GM23338 (cell line): ENCODE measurements around the gene MEGF6. TPM values are rescaled to one million over a fixed set of nuclear protein-coding genes. Genes with fewer than 3 reads are reported as not detected.

Experiments
- ATAC-seq: fragments of 200-7000 bp; cut with Tn5 transposase; 3 replicates; pipeline ENCODE4 v1.9.1; 2020
- DNase-seq: peaks from one replicate; pipeline ENCODE4 v3.0.0-alpha.2; 2015; ENCODE audit warnings: low spot score
- H2AFZ ChIP-seq: fragments of 200-600 bp; sonication (generic); 2 replicates; pipeline ENCODE4 v1.8.0; 2016; ENCODE audit warnings: antibody characterized with exemption, mild to moderate bottlenecking, moderate library complexity
- H3F3A ChIP-seq: fragments of 200-600 bp; sonication (generic); replicated peaks from 2 replicates; pipeline ENCODE4 v1.8.0; 2017; ENCODE audit warnings: antibody characterized with exemption, mixed run types, low read depth
- H3K27ac ChIP-seq: fragments of 200-600 bp; sonication (generic); 2 replicates; pipeline ENCODE4 v1.6.1; 2016; ENCODE audit warnings: low read depth
- H3K27me3 ChIP-seq: fragments of 200-600 bp; sonication (generic); 2 replicates; pipeline ENCODE4 v1.8.0; 2016; ENCODE audit warnings: mild to moderate bottlenecking, mixed run types, moderate library complexity; ENCODE audit not compliant: insufficient read depth
- H3K36me3 ChIP-seq: fragments of 200-600 bp; sonication (generic); 2 replicates; pipeline ENCODE4 v1.8.0; 2016; ENCODE audit warnings: mild to moderate bottlenecking; ENCODE audit not compliant: insufficient read depth
- H3K4me1 ChIP-seq: fragments of 200-600 bp; sonication (generic); 2 replicates; pipeline ENCODE4 v1.8.0; 2016; ENCODE audit warnings: mild to moderate bottlenecking, moderate library complexity; ENCODE audit not compliant: insufficient read depth
- H3K4me2 ChIP-seq: fragments of 200-600 bp; sonication (generic); 2 replicates; pipeline ENCODE4 v1.7.1; 2017; ENCODE audit warnings: mixed run types
- H3K4me3 ChIP-seq: fragments of 200-600 bp; sonication (generic); 2 replicates; pipeline ENCODE4 v1.6.1; 2016; ENCODE audit warnings: mixed run types
- H3K79me2 ChIP-seq: fragments of 200-600 bp; sonication (generic); replicated peaks from 2 replicates; pipeline ENCODE4 v1.8.0; 2017; ENCODE audit warnings: mild to moderate bottlenecking; ENCODE audit not compliant: insufficient read depth
- H3K9me2 ChIP-seq: fragments of 200-600 bp; sonication (generic); 2 replicates; pipeline ENCODE4 v1.8.0; 2017; ENCODE audit not compliant: insufficient read depth
- H4K20me1 ChIP-seq: fragments of 200-600 bp; sonication (generic); replicated peaks from 2 replicates; pipeline ENCODE4 v1.8.0; 2017; ENCODE audit warnings: mild to moderate bottlenecking; ENCODE audit not compliant: insufficient read depth
- H3K27ac Mint-ChIP-seq: 2 replicates; pipeline ENCODE4 v1.8.0; 2020; ENCODE audit warnings: inconsistent platforms, mild to moderate bottlenecking, moderate library complexity, mixed read lengths
- H3K27me3 Mint-ChIP-seq: 3 replicates; pipeline ENCODE4 v1.8.0; 2022; ENCODE audit warnings: low read depth, mild to moderate bottlenecking, moderate library complexity, mixed read lengths, inconsistent platforms; ENCODE audit not compliant: insufficient read depth, poor library complexity
- H3K36me3 Mint-ChIP-seq: 3 replicates; pipeline ENCODE4 v1.8.0; 2021; ENCODE audit warnings: low read depth, mild to moderate bottlenecking, inconsistent platforms, moderate library complexity, mixed read lengths
- H3K4me1 Mint-ChIP-seq: 3 replicates; pipeline ENCODE4 v1.8.0; 2020; ENCODE audit warnings: mild to moderate bottlenecking, inconsistent platforms, mixed read lengths
- H3K4me3 Mint-ChIP-seq: 3 replicates; pipeline ENCODE4 v1.8.0; 2021; ENCODE audit warnings: moderate library complexity, mild to moderate bottlenecking, inconsistent platforms, mixed read lengths
- H3K9me3 Mint-ChIP-seq: 3 replicates; pipeline ENCODE4 v1.8.0; 2020; ENCODE audit warnings: moderate library complexity, mild to moderate bottlenecking, inconsistent platforms, mixed read lengths
- EZH2phosphoT487 ChIP-seq: fragments of 200-600 bp; sonication (generic); IDR thresholded peaks from one replicate; pipeline ENCODE4 v1.8.1; 2018; ENCODE audit warnings: antibody characterized with exemption; ENCODE audit not compliant: unreplicated experiment
- JUNB ChIP-seq: IDR thresholded peaks from one replicate; pipeline ENCODE4 v1.6.1; 2016; ENCODE audit warnings: antibody characterized with exemption; ENCODE audit not compliant: unreplicated experiment
- NANOG ChIP-seq: IDR thresholded peaks from 2 replicates; pipeline ENCODE4 v1.6.1; 2016; ENCODE audit warnings: antibody characterized with exemption, borderline replicate concordance
- STAT1 ChIP-seq: IDR thresholded peaks from one replicate; pipeline ENCODE4 v1.6.1; 2016; ENCODE audit warnings: antibody characterized with exemption; ENCODE audit not compliant: unreplicated experiment
- ZNF114 ChIP-seq: fragments of 250-450 bp; sonication (Bioruptor Pico); IDR thresholded peaks from 2 replicates; pipeline ENCODE4 v1.5.0; 2020; ENCODE audit warnings: mild to moderate bottlenecking, moderate library complexity
- ZNF331 ChIP-seq: fragments of 250-450 bp; sonication (Bioruptor Pico); IDR thresholded peaks from 2 replicates; pipeline ENCODE4 v1.5.0; 2020; ENCODE audit warnings: low read depth, mild to moderate bottlenecking, moderate library complexity
- polyA plus RNA-seq: library from polyadenylated mRNA; unstranded; fragments of >200 nt; fragmentation: Nextera tagmentation; extraction: Ambion mirVana; gene quantifications from 2 replicates; pipeline ENCODE4 v1.2.1, GENCODE V29; 2016
- total RNA-seq: library from RNA; depleted of rRNA; stranded (reverse); fragments of >200 nt; shearing (Covaris generic); gene quantifications from 2 replicates; pipeline ENCODE4 v1.2.3, GENCODE V29; 2014
- TF ChIP-seq, protein P1 (sequence below): IDR thresholded peaks from 2 replicates; pipeline ENCODE4 v1.6.1; 2016; ENCODE audit warnings: antibody characterized with exemption
- TF ChIP-seq, protein P2 (sequence below): fragments of 250-450 bp; sonication (Bioruptor Pico); IDR thresholded peaks from 2 replicates; pipeline ENCODE4 v1.5.0; 2020; ENCODE audit warnings: mild to moderate bottlenecking, moderate library complexity
- TF ChIP-seq, protein P3 (sequence below): IDR thresholded peaks from one replicate; pipeline ENCODE4 v1.6.1; 2018; ENCODE audit warnings: antibody characterized with exemption; ENCODE audit not compliant: unreplicated experiment

Gene MEGF6
- total and polyA plus RNA-seq, 2 experiments from 2014 or later: 4.0 to 21.4 TPM

DNA sequence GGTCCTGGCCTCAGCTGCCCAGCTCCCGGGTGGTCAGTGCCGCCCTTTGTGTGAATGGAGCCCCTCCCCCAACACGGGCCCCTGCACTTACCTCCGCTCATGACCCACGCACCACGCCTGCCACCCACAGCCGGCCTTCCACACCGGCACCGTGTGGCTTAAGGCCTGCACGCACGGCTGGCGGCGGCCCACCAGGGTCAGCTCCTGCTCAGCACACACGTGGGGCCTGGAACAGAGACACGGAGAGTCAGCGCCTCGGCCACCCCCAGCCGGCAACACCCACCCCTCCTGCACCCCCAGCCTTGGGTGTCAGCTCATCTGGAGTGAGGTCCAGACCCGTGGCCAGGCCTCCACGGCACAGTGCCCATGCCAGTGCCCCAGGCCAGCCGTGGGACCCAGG is 8.9 kb downstream of the MEGF6 start:
- no peaks in the 10 kb centered on the region; the same call in 2 of the 3 replicates for H3K36me3 Mint-ChIP-seq
- Histone ChIP-seq H3K4me1 (peaks cover 11% of the 10 kb centered on the region; the same call in 1 of the 2 replicates), H3F3A (0 out of 2 replicates have a peak, but pooled peaks cover 2% of the 10 kb centered on the region), H3K36me3 (no peaks in the 10 kb centered on the region), H3K9me2 (no peaks in the 10 kb centered on the region), H3K79me2 (0 out of 2 replicates have a peak, but pooled peaks cover 9% of the 10 kb centered on the region), H3K4me3 (no peak overlapping the region), H3K27ac (no peak overlapping the region), H4K20me1 (no peaks in the 10 kb centered on the region; the same call in 1 of the 2 replicates), H2AFZ (no peak overlapping the region), H3K4me2 (no peak overlapping the region), H3K27me3 (no peaks in the 10 kb centered on the region)
- TF ChIP-seq ZNF331: no peak
- peaks cover 2% of the 10 kb centered on the region for H3K27me3 Mint-ChIP-seq
- ATAC-seq: no peak
- H3K27ac Mint-ChIP-seq: no peak overlapping the region
- peaks cover 12% of the 10 kb centered on the region for H3K4me1 Mint-ChIP-seq
- no peak overlapping the region for H3K4me3 Mint-ChIP-seq
- no peak for DNase-seq
- no peaks in the 10 kb centered on the region for H3K9me3 Mint-ChIP-seq

DNA sequence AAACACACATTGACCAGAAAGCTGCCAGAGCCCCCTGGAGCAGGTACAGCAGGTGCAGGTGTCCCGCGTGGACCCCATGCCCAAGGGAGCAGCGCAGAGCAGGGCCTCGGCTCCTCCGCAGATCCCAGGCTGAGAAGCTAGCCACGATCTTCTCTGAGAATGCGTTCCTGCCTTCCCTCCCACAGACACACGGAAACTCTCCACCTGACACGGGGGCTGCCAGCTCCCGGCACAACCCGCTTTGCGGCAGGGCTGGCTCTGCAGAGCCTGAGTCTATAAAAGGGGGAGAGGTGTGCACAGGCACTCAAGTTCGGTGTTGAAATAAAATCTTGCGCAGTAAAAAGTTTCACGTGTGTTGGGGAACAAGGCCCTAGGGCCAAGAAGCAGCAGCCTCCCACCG is 9.6 kb downstream of the MEGF6 start:
- H3K4me1 ChIP-seq: peaks cover 13% of the 10 kb centered on the region; the same call in 1 of the 2 replicates
- H3K4me3 ChIP-seq: no peak overlapping the region
- Mint-ChIP-seq H3K36me3 (no peaks in the 10 kb centered on the region; the same call in 2 of the 3 replicates), H3K9me3 (no peaks in the 10 kb centered on the region), H3K27ac (no peak overlapping the region), H3K4me1 (peaks cover 16% of the 10 kb centered on the region), H3K4me3 (no peak overlapping the region), H3K27me3 (peaks cover 4% of the 10 kb centered on the region)
- no peaks in the 10 kb centered on the region for H3K27me3 ChIP-seq
- no peaks in the 10 kb centered on the region for H3K9me2 ChIP-seq
- 0 out of 2 replicates have a peak, but pooled peaks cover 3% of the 10 kb centered on the region for H3F3A ChIP-seq
- H3K27ac ChIP-seq: no peak overlapping the region
- no peak for ATAC-seq
- no peaks in the 10 kb centered on the region; the same call in 1 of the 2 replicates for H4K20me1 ChIP-seq
- H2AFZ ChIP-seq: no peak overlapping the region
- H3K36me3 ChIP-seq: no peaks in the 10 kb centered on the region
- DNase-seq: no peak
- no peak overlapping the region for H3K4me2 ChIP-seq
- H3K79me2 ChIP-seq: 0 out of 2 replicates have a peak, but pooled peaks cover 9% of the 10 kb centered on the region
- TF ChIP-seq JUNB: no peak
- no peak for TF ChIP-seq EZH2phosphoT487
- TF ChIP-seq STAT1: no peak
- no peak for TF ChIP-seq ZNF331
- no peak for TF ChIP-seq NANOG
- TF ChIP-seq, protein P1, sequence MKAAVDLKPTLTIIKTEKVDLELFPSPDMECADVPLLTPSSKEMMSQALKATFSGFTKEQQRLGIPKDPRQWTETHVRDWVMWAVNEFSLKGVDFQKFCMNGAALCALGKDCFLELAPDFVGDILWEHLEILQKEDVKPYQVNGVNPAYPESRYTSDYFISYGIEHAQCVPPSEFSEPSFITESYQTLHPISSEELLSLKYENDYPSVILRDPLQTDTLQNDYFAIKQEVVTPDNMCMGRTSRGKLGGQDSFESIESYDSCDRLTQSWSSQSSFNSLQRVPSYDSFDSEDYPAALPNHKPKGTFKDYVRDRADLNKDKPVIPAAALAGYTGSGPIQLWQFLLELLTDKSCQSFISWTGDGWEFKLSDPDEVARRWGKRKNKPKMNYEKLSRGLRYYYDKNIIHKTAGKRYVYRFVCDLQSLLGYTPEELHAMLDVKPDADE: no peak
- TF ChIP-seq, protein P2, sequence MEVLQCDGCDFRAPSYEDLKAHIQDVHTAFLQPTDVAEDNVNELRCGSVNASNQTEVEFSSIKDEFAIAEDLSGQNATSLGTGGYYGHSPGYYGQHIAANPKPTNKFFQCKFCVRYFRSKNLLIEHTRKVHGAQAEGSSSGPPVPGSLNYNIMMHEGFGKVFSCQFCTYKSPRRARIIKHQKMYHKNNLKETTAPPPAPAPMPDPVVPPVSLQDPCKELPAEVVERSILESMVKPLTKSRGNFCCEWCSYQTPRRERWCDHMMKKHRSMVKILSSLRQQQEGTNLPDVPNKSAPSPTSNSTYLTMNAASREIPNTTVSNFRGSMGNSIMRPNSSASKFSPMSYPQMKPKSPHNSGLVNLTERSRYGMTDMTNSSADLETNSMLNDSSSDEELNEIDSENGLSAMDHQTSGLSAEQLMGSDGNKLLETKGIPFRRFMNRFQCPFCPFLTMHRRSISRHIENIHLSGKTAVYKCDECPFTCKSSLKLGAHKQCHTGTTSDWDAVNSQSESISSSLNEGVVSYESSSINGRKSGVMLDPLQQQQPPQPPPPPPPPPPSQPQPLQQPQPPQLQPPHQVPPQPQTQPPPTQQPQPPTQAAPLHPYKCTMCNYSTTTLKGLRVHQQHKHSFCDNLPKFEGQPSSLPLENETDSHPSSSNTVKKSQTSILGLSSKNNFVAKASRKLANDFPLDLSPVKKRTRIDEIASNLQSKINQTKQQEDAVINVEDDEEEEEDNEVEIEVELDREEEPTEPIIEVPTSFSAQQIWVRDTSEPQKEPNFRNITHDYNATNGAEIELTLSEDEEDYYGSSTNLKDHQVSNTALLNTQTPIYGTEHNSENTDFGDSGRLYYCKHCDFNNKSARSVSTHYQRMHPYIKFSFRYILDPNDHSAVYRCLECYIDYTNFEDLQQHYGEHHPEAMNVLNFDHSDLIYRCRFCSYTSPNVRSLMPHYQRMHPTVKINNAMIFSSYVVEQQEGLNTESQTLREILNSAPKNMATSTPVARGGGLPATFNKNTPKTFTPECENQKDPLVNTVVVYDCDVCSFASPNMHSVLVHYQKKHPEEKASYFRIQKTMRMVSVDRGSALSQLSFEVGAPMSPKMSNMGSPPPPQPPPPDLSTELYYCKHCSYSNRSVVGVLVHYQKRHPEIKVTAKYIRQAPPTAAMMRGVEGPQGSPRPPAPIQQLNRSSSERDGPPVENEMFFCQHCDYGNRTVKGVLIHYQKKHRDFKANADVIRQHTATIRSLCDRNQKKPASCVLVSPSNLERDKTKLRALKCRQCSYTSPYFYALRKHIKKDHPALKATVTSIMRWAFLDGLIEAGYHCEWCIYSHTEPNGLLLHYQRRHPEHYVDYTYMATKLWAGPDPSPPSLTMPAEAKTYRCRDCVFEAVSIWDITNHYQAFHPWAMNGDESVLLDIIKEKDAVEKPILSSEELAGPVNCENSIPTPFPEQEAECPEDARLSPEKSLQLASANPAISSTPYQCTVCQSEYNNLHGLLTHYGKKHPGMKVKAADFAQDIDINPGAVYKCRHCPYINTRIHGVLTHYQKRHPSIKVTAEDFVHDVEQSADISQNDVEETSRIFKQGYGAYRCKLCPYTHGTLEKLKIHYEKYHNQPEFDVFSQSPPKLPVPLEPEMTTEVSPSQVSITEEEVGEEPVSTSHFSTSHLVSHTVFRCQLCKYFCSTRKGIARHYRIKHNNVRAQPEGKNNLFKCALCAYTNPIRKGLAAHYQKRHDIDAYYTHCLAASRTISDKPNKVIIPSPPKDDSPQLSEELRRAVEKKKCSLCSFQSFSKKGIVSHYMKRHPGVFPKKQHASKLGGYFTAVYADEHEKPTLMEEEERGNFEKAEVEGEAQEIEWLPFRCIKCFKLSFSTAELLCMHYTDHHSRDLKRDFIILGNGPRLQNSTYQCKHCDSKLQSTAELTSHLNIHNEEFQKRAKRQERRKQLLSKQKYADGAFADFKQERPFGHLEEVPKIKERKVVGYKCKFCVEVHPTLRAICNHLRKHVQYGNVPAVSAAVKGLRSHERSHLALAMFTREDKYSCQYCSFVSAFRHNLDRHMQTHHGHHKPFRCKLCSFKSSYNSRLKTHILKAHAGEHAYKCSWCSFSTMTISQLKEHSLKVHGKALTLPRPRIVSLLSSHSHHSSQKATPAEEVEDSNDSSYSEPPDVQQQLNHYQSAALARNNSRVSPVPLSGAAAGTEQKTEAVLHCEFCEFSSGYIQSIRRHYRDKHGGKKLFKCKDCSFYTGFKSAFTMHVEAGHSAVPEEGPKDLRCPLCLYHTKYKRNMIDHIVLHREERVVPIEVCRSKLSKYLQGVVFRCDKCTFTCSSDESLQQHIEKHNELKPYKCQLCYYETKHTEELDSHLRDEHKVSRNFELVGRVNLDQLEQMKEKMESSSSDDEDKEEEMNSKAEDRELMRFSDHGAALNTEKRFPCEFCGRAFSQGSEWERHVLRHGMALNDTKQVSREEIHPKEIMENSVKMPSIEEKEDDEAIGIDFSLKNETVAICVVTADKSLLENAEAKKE (CRISPR knock-in tag): no peak
- TF ChIP-seq ZNF114 (CRISPR knock-in tag): no peak
- TF ChIP-seq, protein P3, sequence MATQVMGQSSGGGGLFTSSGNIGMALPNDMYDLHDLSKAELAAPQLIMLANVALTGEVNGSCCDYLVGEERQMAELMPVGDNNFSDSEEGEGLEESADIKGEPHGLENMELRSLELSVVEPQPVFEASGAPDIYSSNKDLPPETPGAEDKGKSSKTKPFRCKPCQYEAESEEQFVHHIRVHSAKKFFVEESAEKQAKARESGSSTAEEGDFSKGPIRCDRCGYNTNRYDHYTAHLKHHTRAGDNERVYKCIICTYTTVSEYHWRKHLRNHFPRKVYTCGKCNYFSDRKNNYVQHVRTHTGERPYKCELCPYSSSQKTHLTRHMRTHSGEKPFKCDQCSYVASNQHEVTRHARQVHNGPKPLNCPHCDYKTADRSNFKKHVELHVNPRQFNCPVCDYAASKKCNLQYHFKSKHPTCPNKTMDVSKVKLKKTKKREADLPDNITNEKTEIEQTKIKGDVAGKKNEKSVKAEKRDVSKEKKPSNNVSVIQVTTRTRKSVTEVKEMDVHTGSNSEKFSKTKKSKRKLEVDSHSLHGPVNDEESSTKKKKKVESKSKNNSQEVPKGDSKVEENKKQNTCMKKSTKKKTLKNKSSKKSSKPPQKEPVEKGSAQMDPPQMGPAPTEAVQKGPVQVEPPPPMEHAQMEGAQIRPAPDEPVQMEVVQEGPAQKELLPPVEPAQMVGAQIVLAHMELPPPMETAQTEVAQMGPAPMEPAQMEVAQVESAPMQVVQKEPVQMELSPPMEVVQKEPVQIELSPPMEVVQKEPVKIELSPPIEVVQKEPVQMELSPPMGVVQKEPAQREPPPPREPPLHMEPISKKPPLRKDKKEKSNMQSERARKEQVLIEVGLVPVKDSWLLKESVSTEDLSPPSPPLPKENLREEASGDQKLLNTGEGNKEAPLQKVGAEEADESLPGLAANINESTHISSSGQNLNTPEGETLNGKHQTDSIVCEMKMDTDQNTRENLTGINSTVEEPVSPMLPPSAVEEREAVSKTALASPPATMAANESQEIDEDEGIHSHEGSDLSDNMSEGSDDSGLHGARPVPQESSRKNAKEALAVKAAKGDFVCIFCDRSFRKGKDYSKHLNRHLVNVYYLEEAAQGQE: no peak
